Prostate gland (tissue), 2 donors: ENCODE data around the gene GBP2. TPM values are rescaled to one million over a fixed set of nuclear protein-coding genes. Genes with fewer than 3 reads are reported as not detected.

Experiments used
- DNase-seq: peaks from one replicate; pipeline ENCODE4 v3.0.0-alpha.2; 2019; ENCODE audit warnings: low spot score
- H3K27ac ChIP-seq, 2 donors: fragments of 200-600 bp; sonication (generic); 2 replicates each; pipeline ENCODE4 v1.5.1; 2017 to 2019
- H3K27me3 ChIP-seq: fragments of 200-600 bp; sonication (generic); replicated peaks from 2 replicates; pipeline ENCODE4 v1.5.1; 2019; ENCODE audit not compliant: insufficient read depth
- H3K36me3 ChIP-seq, 2 donors: fragments of 200-600 bp; sonication (generic); 1 replicate in 1 of 2; 2 replicates in 1 of 2; pipeline versions ENCODE4 v1.5.1 to v1.8.1; 2017 to 2019
- H3K4me1 ChIP-seq: fragments of 200-600 bp; sonication (generic); replicated peaks from 2 replicates; pipeline ENCODE4 v1.5.1; 2019
- H3K4me3 ChIP-seq, 2 donors: fragments of 200-600 bp; sonication (generic); 2 replicates each; pipeline ENCODE4 v1.5.1; 2017 to 2019
- H3K9me3 ChIP-seq: fragments of 200-600 bp; sonication (generic); 2 replicates; pipeline ENCODE4 v1.5.1; 2017
- POLR2A ChIP-seq: fragments of 450-650 bp; IDR thresholded peaks from one replicate; pipeline ENCODE4 v1.6.1; 2016; ENCODE audit warnings: antibody characterized with exemption, mild to moderate bottlenecking
- POLR2AphosphoS5 ChIP-seq: sonication (generic); formaldehyde crosslinking; IDR thresholded peaks from one replicate; pipeline ENCODE4 v1.6.1; 2017; ENCODE audit warnings: antibody characterized with exemption
- WGBS: methylation state at CpG from one replicate; pipeline ENCODE4 v1.1.5; 2018; 5-methylcytosine and 5-hydroxymethylcytosine counted together
- intact Hi-C: fragments of 100-400 bp; cut with DNase I; formaldehyde crosslinking; loops from one replicate; pipeline ENCODE4 v1.14.2; 2022
- total RNA-seq, 2 donors: library from RNA; depleted of rRNA; stranded (reverse); fragments of >200 nt; gene quantifications; one replicate each; pipeline ENCODE4 v1.1.0, GENCODE V29; 2016
- TF ChIP-seq, protein P1 (sequence below), 4 experiments: fragments of 200-600 bp in 2 of 4; fragments of 450-650 bp in 2 of 4; sonication (generic) in 2 of 4; IDR thresholded peaks; 1 replicate in 3 of 4; 2 replicates in 1 of 4; pipeline ENCODE4 v1.5.1; 2016 to 2019; ENCODE audit warnings: antibody characterized with exemption in 4 of 4, mild to moderate bottlenecking in 2 of 4, moderate library complexity in 2 of 4

Gene GBP2
- total RNA-seq, 2 donors from 2014 or later, result 34.8 to 66.4 TPM

DNA sequence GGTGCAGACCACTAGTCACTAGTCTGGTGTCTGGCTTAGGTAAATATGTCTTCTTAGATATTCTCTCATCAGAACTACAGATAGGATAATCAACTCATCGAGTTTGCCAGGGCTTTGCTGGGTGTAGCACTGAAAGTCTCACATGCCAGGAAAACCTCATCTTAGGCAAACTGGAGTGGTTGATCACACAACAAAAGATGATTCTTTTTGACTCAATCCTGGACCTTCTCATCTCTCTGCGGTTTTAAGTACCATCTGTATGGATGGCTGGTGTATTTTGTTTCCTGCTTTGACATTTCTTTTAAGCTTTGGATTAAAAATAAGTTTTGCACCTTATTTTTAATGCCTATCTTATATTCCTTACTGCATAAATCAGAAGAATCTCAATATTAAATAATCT is 11.3 kb downstream of the GBP2 start:
- Histone ChIP-seq H3K36me3 (peaks cover 4 to 5% of the 10 kb centered on the region in 2 donors), H3K4me3 (no peak overlapping the region), H3K27me3 (no peaks in the 10 kb centered on the region), H3K27ac (no peak overlapping the region), H3K4me1 (no peaks in the 10 kb centered on the region), H3K9me3 (no peaks in the 10 kb centered on the region)
- DNase-seq, result no peak
- intact Hi-C loops, result no loop called here
- WGBS, result 96% methylated on average over 2 of the region's 2 CpGs
- TF ChIP-seq POLR2A, result no peak
- no peak for TF ChIP-seq POLR2AphosphoS5
- TF ChIP-seq, protein P1, sequence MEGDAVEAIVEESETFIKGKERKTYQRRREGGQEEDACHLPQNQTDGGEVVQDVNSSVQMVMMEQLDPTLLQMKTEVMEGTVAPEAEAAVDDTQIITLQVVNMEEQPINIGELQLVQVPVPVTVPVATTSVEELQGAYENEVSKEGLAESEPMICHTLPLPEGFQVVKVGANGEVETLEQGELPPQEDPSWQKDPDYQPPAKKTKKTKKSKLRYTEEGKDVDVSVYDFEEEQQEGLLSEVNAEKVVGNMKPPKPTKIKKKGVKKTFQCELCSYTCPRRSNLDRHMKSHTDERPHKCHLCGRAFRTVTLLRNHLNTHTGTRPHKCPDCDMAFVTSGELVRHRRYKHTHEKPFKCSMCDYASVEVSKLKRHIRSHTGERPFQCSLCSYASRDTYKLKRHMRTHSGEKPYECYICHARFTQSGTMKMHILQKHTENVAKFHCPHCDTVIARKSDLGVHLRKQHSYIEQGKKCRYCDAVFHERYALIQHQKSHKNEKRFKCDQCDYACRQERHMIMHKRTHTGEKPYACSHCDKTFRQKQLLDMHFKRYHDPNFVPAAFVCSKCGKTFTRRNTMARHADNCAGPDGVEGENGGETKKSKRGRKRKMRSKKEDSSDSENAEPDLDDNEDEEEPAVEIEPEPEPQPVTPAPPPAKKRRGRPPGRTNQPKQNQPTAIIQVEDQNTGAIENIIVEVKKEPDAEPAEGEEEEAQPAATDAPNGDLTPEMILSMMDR (IDR thresholded peaks at IDR 0.05), result no peak

- intact Hi-C loops, result no loop called here
- H3K9me3 ChIP-seq, result no peaks in the 10 kb centered on the region
- TF ChIP-seq POLR2AphosphoS5 (no peak), POLR2A (no peak)
- TF ChIP-seq, protein P1 (IDR thresholded peaks at IDR 0.05), result no peak
- H3K36me3 ChIP-seq, result peaks cover 0 to 4% of the 10 kb centered on the region in 2 donors
- no peak overlapping the region for H3K27ac ChIP-seq
- no peak overlapping the region for H3K4me3 ChIP-seq
- H3K27me3 ChIP-seq, result no peaks in the 10 kb centered on the region
- DNase-seq, result no peak
- WGBS, result 70% methylated on average over 5 of the region's 5 CpGs
- H3K4me1 ChIP-seq, result no peaks in the 10 kb centered on the region
Measured at GRCh38 chr1:89112871-89113613, 12.9 kb downstream of the GBP2 start.

- Histone ChIP-seq H3K4me3 (no peak overlapping the region), H3K4me1 (no peaks in the 10 kb centered on the region), H3K9me3 (no peaks in the 10 kb centered on the region), H3K27ac (no peak overlapping the region), H3K27me3 (no peaks in the 10 kb centered on the region), H3K36me3 (no peaks in the 10 kb centered on the region)
- WGBS, result 94% methylated on average over 17 of the region's 17 CpGs
- no peak for DNase-seq
- intact Hi-C loops, result no loop called here
- no peak for TF ChIP-seq POLR2AphosphoS5
- TF ChIP-seq, protein P1 (IDR thresholded peaks at IDR 0.05), result no peak
- TF ChIP-seq POLR2A, result no peak
Measured at GRCh38 chr1:89104687-89105086, 21.2 kb downstream of the GBP2 start.

- Histone ChIP-seq H3K9me3 (no peaks in the 10 kb centered on the region), H3K27me3 (no peaks in the 10 kb centered on the region), H3K36me3 (no peaks in the 10 kb centered on the region), H3K4me3 (no peak overlapping the region), H3K27ac (no peak overlapping the region), H3K4me1 (no peaks in the 10 kb centered on the region)
- intact Hi-C loops, result no loop called here
- 83% methylated on average over 2 of the region's 2 CpGs for WGBS
- DNase-seq, result no peak
- TF ChIP-seq POLR2AphosphoS5 (no peak), POLR2A (no peak)
- TF ChIP-seq, protein P1 (IDR thresholded peaks at IDR 0.05), result no peak
Measured at GRCh38 chr1:89104147-89104546, 21.8 kb downstream of the GBP2 start.

- no peaks in the 10 kb centered on the region for H3K27me3 ChIP-seq
- intact Hi-C loops, result no loop called here
- no peaks in the 10 kb centered on the region for H3K36me3 ChIP-seq
- H3K9me3 ChIP-seq, result no peaks in the 10 kb centered on the region
- no peak for DNase-seq
- H3K27ac ChIP-seq, result no peak overlapping the region
- no peaks in the 10 kb centered on the region for H3K4me1 ChIP-seq
- TF ChIP-seq, protein P1 (IDR thresholded peaks at IDR 0.05), result no peak
- TF ChIP-seq POLR2AphosphoS5 (no peak), POLR2A (no peak)
- H3K4me3 ChIP-seq, result no peak overlapping the region
Measured at GRCh38 chr1:89102021-89102420, 23.9 kb downstream of the GBP2 start.
